Right renal pelvis (tissue), 4 donors: ENCODE results near the gene CSMD2. TPM values are rescaled to one million over a fixed set of nuclear protein-coding genes. Genes with fewer than 3 reads are reported as not detected.
"Not testable (repeated sequence)": the region's sequence is repeated elsewhere in the genome, so short reads cannot be mapped to it uniquely, and the experiment has no call there.

Experiments used
- DNase-seq, 4 donors: peaks; one replicate each; pipeline ENCODE4 v3.0.0-alpha.2; 2013; ENCODE audit warnings: low read depth in 4 of 4, low spot score in 3 of 4, missing footprints in 1 of 4
- polyA plus RNA-seq, 4 donors: library from polyadenylated mRNA; unstranded; fragments of 120-200 nt; gene quantifications; one replicate each; pipeline ENCODE4 v1.2.1, GENCODE V29; 2013; ENCODE audit not compliant: insufficient read length in 4 of 4

Gene CSMD2
- polyA plus RNA-seq, 4 donors = 0.83 to 1.3 (median 1.2) TPM

GRCh38 chr1:33527934-33528333, 637.1 kb downstream of the CSMD2 start:
- no peak for DNase-seq

- no peak for DNase-seq
Measured at GRCh38 chr1:33524586-33524985, 640.4 kb downstream of the CSMD2 start.

GRCh38 chr1:33519240-33519884, 645.7 kb downstream of the CSMD2 start:
- DNase-seq = no peak

- DNase-seq = no peak
Measured at GRCh38 chr1:33517596-33518250, 647.3 kb downstream of the CSMD2 start.

- DNase-seq = no peak
Measured at GRCh38 chr1:33516891-33517567, 648.0 kb downstream of the CSMD2 start.

GRCh38 chr1:33516428-33516827, 648.6 kb downstream of the CSMD2 start:
- DNase-seq = no peak

GRCh38 chr1:33515607-33516006, 649.4 kb downstream of the CSMD2 start:
- DNase-seq = no peak

GRCh38 chr1:33515112-33515511, 649.9 kb downstream of the CSMD2 start:
- DNase-seq = no peak

GRCh38 chr1:33512226-33513011, 652.6 kb downstream of the CSMD2 start:
- no peak for DNase-seq

- DNase-seq = not testable (repeated sequence)
Measured at GRCh38 chr1:33509276-33509675, 655.8 kb downstream of the CSMD2 start.

- no peak for DNase-seq
Measured at GRCh38 chr1:33508151-33508550, 656.9 kb downstream of the CSMD2 start.

- no peak for DNase-seq
Measured at GRCh38 chr1:33507661-33508060, 657.4 kb downstream of the CSMD2 start.

- no peak for DNase-seq
Measured at GRCh38 chr1:33503506-33503905, 661.5 kb downstream of the CSMD2 start.

- no peak for DNase-seq
Measured at GRCh38 chr1:33502726-33503125, 662.3 kb downstream of the CSMD2 start.

- no peak for DNase-seq
Measured at GRCh38 chr1:33501774-33502173, 663.3 kb downstream of the CSMD2 start.

GRCh38 chr1:33501309-33501708, 663.7 kb downstream of the CSMD2 start:
- DNase-seq = no peak

- no peak for DNase-seq
Measured at GRCh38 chr1:33500547-33500946, 664.5 kb downstream of the CSMD2 start.

GRCh38 chr1:33497410-33497809, 667.6 kb downstream of the CSMD2 start:
- no peak for DNase-seq

- no peak for DNase-seq
Measured at GRCh38 chr1:33494929-33495328, 670.1 kb downstream of the CSMD2 start.

- DNase-seq = no peak
Measured at GRCh38 chr1:33488624-33489023, 676.4 kb downstream of the CSMD2 start.

GRCh38 chr1:33482412-33482811, 682.6 kb downstream of the CSMD2 start:
- DNase-seq = no peak
